Tibial nerve (tissue), 4 donors: ENCODE measurements around the gene GTPBP4.

Source experiments
- EP300 ChIP-seq, 2 donors: sonication (generic); formaldehyde crosslinking; IDR thresholded peaks; one replicate each; pipeline ENCODE4 v1.6.1; 2017; ENCODE audit warnings: antibody characterized with exemption in 2 of 2, mild to moderate bottlenecking in 1 of 2
- POLR2A ChIP-seq, 2 donors: fragments of 450-650 bp; IDR thresholded peaks; one replicate each; pipeline ENCODE4 v1.6.1; 2017; ENCODE audit warnings: antibody characterized with exemption in 2 of 2, mild to moderate bottlenecking in 2 of 2, moderate library complexity in 2 of 2
- TF ChIP-seq, protein P1 (sequence below), 5 experiments: fragments of 200-600 bp in 3 of 5; fragments of 450-650 bp in 2 of 5; sonication (generic) in 3 of 5; IDR thresholded peaks; one replicate each; pipeline ENCODE4 v1.5.1; 2016 to 2019; ENCODE audit warnings: antibody characterized with exemption in 5 of 5, mild to moderate bottlenecking in 3 of 5, moderate library complexity in 2 of 5

- TF ChIP-seq, protein P1, sequence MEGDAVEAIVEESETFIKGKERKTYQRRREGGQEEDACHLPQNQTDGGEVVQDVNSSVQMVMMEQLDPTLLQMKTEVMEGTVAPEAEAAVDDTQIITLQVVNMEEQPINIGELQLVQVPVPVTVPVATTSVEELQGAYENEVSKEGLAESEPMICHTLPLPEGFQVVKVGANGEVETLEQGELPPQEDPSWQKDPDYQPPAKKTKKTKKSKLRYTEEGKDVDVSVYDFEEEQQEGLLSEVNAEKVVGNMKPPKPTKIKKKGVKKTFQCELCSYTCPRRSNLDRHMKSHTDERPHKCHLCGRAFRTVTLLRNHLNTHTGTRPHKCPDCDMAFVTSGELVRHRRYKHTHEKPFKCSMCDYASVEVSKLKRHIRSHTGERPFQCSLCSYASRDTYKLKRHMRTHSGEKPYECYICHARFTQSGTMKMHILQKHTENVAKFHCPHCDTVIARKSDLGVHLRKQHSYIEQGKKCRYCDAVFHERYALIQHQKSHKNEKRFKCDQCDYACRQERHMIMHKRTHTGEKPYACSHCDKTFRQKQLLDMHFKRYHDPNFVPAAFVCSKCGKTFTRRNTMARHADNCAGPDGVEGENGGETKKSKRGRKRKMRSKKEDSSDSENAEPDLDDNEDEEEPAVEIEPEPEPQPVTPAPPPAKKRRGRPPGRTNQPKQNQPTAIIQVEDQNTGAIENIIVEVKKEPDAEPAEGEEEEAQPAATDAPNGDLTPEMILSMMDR (IDR thresholded peaks at IDR 0.05): no peak
- TF ChIP-seq POLR2A (IDR thresholded peaks at IDR 0.05) (no peak), EP300 (IDR thresholded peaks at IDR 0.05) (no peak)
Measured at GRCh38 chr10:971613-972012, 16.6 kb upstream of the GTPBP4 start.
